COLO668 (cell line): ENCODE measurements around the gene KRTAP12-1.
"Not testable (repeated sequence)": the region's sequence is repeated elsewhere in the genome, so short reads cannot be mapped to it uniquely, and the experiment has no call there.

ENCODE experiments used
- DNase-seq: peaks from one replicate; lab custom pipeline; 2025; ENCODE audit not compliant: unreplicated experiment; lab: John Stamatoyannopoulos, UW

The KRTAP12-1 gene

DNA sequence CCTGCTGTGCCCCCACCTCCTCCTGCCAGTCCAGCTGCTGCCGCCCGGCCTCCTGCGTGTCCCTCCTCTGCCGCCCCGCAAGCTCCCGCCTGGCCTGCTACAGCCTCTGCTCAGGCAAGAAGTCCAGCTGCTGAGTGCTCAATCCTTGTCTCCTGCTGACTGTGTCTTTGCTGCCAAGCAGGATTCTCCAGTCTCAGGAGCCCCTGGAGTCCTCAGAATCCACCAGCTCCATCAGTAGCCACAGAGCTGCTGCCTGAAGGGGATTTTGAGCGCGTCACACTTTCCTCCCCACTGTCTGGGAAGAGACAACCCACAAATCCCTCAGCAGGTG is 34.8 kb downstream of the KRTAP12-1 start:
- DNase-seq: no peak

- peak; percentile 24 for DNase-seq
These were observed 35.4 kb downstream of the KRTAP12-1 start, which contains the start of gene KRTAP10-11 for GRCh38 chr21:44646366-44647221. TSS of gene KRTAP10-11 (plus strand) at chr21:44646414. CDS start at chr21:44646459, 45 bp downstream.

DNA sequence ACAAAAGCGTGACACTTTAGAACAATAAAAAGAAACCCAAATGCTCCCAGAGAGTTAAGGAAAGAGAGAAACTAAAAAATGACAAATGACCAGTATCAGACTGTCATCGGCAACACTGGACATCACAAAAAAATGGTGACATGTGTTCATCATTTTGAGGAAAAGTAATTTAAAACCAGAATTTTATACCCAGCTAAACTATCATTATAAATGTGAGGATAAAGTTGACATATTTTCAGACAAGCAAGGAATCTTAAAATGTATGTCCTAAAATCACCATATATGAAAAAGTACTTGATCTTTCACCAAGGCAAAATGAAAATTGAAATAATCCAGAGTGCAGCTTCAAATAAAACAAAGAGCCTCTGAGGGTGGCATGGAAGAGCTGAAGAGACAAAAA is 37.1 kb downstream of the KRTAP12-1 start:
- DNase-seq: no peak

GRCh38 chr21:44643741-44644310 is 38.1 kb downstream of the KRTAP12-1 start:
- no peak for DNase-seq

GRCh38 chr21:44640761-44641160 is 41.2 kb downstream of the KRTAP12-1 start:
- DNase-seq: no peak

DNA sequence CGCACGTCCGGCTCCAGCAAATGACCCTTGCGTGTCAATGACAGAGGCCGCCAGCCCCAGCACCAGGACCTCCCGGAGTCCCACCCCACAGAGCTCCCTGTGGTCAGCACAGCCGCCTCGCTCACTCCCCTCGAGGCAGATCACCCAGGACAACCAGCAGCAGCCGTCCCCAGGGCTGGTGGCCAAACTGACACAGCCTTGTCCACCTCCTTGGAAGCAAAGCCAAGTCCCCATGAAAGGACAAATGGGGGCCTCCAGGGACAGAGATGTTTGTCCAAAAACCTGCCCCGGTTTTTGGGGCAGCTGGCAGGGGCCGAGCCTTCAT is 42.7 kb downstream of the KRTAP12-1 start:
- no peak for DNase-seq

DNA sequence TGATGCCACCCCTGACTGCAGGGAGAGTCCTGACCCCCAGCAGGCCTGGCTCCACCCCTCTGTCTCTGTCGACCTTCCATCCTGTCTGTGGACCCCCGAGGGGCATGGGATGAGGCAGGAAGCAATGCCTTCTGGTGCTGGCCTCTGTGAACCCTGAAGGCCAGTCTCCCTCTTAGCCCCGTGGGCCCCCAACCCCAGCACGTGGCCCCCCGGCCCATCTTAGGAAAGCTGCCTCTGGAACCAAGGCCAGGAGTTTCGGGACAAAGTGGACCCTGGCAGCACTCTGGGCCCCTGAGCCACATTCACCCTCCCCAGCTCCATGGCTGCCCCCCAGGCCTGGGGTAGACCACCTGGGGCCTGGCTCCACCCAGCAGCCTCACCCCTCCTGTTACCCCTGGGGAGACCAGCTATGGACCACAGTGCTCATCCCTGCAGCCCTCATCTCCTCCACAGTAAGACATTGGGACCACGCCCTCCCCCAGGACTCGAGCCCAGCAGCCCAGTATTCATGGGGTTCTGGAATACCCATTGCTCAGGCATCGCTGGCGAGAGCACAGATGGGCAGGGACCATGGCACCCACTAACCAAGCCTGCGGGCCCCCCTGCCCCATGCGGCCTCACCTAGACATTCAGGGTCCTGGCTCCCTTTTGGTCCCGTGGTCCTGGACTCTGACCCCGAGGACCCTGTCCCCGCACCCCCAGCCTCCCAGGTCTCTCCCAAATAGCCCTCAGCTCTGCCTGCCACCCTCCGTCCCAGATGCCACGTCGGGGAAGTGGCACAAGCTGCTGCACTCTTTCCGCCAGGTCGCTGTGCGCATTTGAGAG is 43.2 kb downstream of the KRTAP12-1 start:
- not testable (repeated sequence) for DNase-seq

GRCh38 chr21:44637851-44638348 is 44.1 kb downstream of the KRTAP12-1 start:
- not testable (repeated sequence) for DNase-seq

- no peak for DNase-seq
These were observed 44.7 kb downstream of the KRTAP12-1 start, which contains the start of gene KRTAP10-10 for GRCh38 chr21:44637018-44637850. TSS of gene KRTAP10-10 (plus strand) at chr21:44637356. CDS start at chr21:44637418, 62 bp downstream.

DNA sequence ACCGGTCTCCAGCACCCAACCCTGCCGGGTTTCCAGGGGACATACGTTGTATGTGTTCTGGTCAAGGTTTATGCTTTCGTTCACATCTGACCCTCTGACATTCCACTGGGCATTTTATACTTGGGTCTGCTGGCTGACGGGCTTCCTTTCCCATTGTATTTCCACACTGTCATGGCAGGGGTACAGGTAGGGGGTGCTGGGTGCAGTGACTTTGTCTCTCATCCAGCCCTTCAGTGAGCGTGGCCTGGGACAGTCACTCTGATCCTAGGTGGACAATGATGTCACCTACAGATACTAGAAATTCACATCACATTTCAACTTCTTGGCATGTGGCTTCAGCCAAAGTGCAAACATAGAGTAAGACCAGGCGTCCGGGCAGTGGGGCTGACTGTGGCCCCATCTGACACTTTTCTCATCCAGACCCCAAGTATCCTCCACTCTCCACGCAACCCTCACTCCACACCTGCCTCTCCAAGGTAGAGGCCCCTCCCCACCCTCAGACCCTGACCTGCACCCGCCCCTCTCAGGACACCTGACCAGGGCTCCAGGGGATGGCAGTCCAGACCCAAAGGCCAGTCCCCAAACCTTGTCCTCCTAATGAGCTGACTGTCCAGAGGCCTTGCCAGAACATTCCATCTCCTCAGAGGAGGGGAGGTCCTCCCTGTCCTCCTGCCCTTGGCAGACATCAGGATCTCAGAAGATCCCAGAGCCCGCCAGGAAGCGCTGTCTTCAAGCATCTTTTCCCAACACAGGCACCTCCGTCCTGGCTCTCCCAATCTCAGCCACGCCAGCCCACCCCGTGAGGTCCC is 45.5 kb downstream of the KRTAP12-1 start:
- DNase-seq: no peak

DNA sequence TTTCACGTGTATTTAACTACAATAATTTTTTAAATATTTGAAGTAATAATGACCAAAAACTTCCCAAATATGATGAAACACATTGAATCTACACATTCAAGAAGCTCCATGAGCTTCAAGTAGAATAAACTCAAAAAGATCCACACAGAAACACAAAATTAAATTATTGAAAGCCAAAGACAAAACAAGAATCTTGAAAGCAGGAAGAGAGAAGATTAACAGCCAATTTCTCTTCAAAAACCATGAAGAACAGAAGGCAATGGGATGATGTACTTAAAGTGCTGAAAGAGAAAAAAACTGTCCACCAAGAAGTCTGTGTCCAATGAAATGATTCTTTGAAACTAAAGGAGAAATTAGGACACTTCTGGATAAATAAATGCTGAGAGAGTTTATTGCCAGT is 49.9 kb downstream of the KRTAP12-1 start:
- DNase-seq: no peak
